ENCODE results near the gene GLT6D1. TPM values are rescaled to one million over a fixed set of nuclear protein-coding genes. Genes with fewer than 3 reads are reported as not detected.

GLT6D1 gene
- total RNA-seq, 4 donors from 2014 or later, result not detected

DNA sequence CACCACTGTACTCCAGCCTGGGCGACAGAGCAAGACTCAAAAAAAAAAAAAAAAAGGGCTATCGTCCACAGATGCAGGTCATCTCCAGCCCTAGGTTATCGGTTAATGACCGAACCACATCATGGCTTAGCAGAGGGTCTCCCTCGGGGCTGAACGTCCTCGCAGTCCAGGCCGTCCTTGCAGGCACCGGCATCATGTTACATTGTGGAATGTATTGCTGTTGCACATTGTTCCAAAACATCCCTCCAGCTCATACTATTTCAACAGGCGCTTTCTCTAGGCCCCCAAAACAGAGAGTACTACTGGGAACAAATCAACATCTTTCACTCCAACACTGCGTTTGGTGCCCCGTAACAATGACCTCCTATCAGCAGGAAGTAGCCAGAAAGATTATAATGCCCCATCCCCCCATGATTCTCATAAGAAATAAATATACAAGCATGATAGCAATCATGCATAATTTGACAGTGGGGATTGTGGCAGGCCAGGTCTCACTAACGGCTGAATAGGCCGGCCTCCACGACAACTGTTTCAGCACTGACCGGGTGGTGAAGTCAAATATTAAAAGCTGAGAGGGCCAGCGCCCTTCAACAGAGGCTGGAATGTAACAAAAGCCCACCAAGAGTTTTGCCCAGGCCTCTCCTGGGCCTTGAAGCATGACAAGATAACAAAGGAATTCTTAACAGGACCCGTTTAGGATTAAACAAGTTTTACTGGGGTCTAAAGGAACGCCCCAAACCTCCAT lies 22.6 kb upstream of the GLT6D1 start:
- H3K9me3 ChIP-seq, result no peaks in the 10 kb centered on the region
- 64 to 70% methylated on average over 5 to 19 of the region's 19 CpGs for WGBS, 2 donors (ENCODE audit: low coverage in 1 of 2)
- no peaks in the 10 kb centered on the region for H3K36me3 ChIP-seq
- DNase-seq, result no peak
- TF ChIP-seq, protein P1, sequence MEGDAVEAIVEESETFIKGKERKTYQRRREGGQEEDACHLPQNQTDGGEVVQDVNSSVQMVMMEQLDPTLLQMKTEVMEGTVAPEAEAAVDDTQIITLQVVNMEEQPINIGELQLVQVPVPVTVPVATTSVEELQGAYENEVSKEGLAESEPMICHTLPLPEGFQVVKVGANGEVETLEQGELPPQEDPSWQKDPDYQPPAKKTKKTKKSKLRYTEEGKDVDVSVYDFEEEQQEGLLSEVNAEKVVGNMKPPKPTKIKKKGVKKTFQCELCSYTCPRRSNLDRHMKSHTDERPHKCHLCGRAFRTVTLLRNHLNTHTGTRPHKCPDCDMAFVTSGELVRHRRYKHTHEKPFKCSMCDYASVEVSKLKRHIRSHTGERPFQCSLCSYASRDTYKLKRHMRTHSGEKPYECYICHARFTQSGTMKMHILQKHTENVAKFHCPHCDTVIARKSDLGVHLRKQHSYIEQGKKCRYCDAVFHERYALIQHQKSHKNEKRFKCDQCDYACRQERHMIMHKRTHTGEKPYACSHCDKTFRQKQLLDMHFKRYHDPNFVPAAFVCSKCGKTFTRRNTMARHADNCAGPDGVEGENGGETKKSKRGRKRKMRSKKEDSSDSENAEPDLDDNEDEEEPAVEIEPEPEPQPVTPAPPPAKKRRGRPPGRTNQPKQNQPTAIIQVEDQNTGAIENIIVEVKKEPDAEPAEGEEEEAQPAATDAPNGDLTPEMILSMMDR (IDR thresholded peaks at IDR 0.05), result no peak
- TF ChIP-seq POLR2AphosphoS5 (IDR thresholded peaks at IDR 0.05), result no peak
- no peak for TF ChIP-seq POLR2A (IDR thresholded peaks at IDR 0.05)
- no peak for TF ChIP-seq EP300 (IDR thresholded peaks at IDR 0.05; ENCODE audit: low read depth)
- no peaks in the 10 kb centered on the region for H3K4me1 ChIP-seq
- in situ Hi-C loops (cut with MboI; ENCODE audit: low pct_ligation_motif_present in 1 of 4, low pct_unique_long_range_greater_than_20kb in 1 of 4, low sequenced_read_pairs in 3 of 4) (no loop called here), intact Hi-C loops (cut with DNase I; ENCODE audit: low total_unique reads) (loop anchor here (5.0 kb wide), 1 partner anchor 965 kb away; no protein-coding TSS in a partner anchor)
- H3K27me3 ChIP-seq, result peaks cover 5% of the 10 kb centered on the region
- no peak overlapping the region for H3K27ac ChIP-seq
- H3K4me3 ChIP-seq, result no peak overlapping the region

DNA sequence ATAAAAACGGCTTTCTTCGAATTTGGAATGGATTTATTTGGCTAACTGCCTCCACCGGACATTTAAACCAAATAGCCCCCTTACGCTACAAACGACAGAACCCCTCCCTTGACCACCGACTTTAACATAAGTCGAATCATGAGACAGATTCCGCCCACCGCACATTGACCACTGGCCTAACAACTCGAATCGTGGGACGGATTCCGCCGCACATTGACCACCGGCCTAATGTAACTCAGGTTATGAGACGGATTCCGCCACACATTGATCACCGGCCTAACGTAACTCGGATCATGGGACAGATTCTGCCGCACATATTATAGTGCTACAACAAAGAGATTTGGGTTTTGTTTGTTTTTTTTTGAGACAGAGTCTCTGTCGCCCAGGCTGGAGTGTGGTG lies 21.1 kb upstream of the GLT6D1 start:
- Histone ChIP-seq H3K4me1 (no peaks in the 10 kb centered on the region), H3K36me3 (no peaks in the 10 kb centered on the region), H3K27me3 (peaks cover 5% of the 10 kb centered on the region), H3K4me3 (no peak overlapping the region), H3K27ac (no peak overlapping the region), H3K9me3 (no peaks in the 10 kb centered on the region)
- TF ChIP-seq, protein P1 (IDR thresholded peaks at IDR 0.05), result no peak
- TF ChIP-seq POLR2AphosphoS5 (IDR thresholded peaks at IDR 0.05) (no peak), POLR2A (IDR thresholded peaks at IDR 0.05) (no peak), EP300 (IDR thresholded peaks at IDR 0.05; ENCODE audit: low read depth) (no peak)
- WGBS, 2 donors (ENCODE audit: low coverage in 1 of 2), result 93% methylated on average over 22 of the region's 22 CpGs; no CpG with 5 or more reads in 1 of the 2 donors
- in situ Hi-C loops (cut with MboI; ENCODE audit: low pct_ligation_motif_present in 1 of 4, low pct_unique_long_range_greater_than_20kb in 1 of 4, low sequenced_read_pairs in 3 of 4) (no loop called here), intact Hi-C loops (cut with DNase I; ENCODE audit: low total_unique reads) (loop anchor here (5.0 kb wide), 1 partner anchor 967 kb away; no protein-coding TSS in a partner anchor)
- DNase-seq, result no peak

DNA sequence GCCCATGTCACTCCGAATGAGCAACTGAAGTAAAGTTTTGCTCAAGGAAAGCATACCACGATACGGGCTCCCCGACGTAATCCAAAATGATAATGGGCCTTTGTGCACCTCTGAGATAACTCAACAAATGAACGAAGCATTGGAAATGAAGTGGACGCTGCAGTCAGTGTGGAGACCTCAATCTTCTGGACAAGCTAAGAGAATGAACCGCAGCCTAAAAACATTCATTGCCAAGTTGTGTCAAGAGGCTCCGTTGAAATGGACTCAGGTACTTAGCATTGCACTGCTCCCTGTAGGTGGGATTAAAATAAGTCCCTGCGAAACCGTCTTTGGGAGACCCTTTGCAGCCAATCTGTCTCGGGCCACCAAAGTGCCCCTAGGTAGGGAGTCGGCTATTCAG lies 19.9 kb upstream of the GLT6D1 start:
- peaks cover 5% of the 10 kb centered on the region for H3K27me3 ChIP-seq
- WGBS, 2 donors (ENCODE audit: low coverage in 1 of 2), result 74 to 93% methylated on average over 7 to 13 of the region's 13 CpGs
- H3K9me3 ChIP-seq, result no peaks in the 10 kb centered on the region
- no peak for DNase-seq
- in situ Hi-C loops (cut with MboI; ENCODE audit: low pct_ligation_motif_present in 1 of 4, low pct_unique_long_range_greater_than_20kb in 1 of 4, low sequenced_read_pairs in 3 of 4), result no loop called here
- no peak overlapping the region for H3K4me3 ChIP-seq
- H3K27ac ChIP-seq, result no peak overlapping the region
- H3K36me3 ChIP-seq, result no peaks in the 10 kb centered on the region
- intact Hi-C loops (cut with DNase I; ENCODE audit: low total_unique reads), result no loop called here
- H3K4me1 ChIP-seq, result no peaks in the 10 kb centered on the region
- TF ChIP-seq POLR2A (IDR thresholded peaks at IDR 0.05) (no peak), POLR2AphosphoS5 (IDR thresholded peaks at IDR 0.05) (no peak), EP300 (IDR thresholded peaks at IDR 0.05; ENCODE audit: low read depth) (no peak)
- TF ChIP-seq, protein P1 (IDR thresholded peaks at IDR 0.05), result no peak

DNA sequence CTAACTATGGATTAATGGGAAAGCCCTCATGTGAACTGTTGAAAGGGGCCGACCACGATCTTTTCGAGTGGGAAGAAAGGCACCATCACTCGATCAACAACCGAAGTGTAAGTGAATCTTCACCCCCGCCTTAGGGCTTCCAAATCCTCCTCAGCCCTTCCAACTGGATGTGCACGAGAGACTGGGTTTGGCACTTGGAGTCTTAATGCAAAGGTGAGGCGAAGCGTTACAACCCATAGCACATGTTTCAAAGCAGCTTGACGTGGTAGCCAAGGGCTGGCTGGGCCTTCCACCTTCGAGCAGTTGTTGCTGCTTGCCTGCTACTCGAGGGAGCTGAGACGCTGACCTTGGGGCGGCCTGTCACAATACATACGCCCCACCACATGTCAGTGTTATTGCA lies 18.1 kb upstream of the GLT6D1 start:
- Histone ChIP-seq H3K4me1 (no peaks in the 10 kb centered on the region), H3K27ac (no peak overlapping the region), H3K9me3 (no peaks in the 10 kb centered on the region), H3K27me3 (no peaks in the 10 kb centered on the region), H3K4me3 (no peak overlapping the region), H3K36me3 (no peaks in the 10 kb centered on the region)
- TF ChIP-seq POLR2AphosphoS5 (IDR thresholded peaks at IDR 0.05), result no peak
- TF ChIP-seq, protein P1 (IDR thresholded peaks at IDR 0.05), result no peak
- no peak for TF ChIP-seq EP300 (IDR thresholded peaks at IDR 0.05; ENCODE audit: low read depth)
- TF ChIP-seq POLR2A (IDR thresholded peaks at IDR 0.05), result no peak
- DNase-seq, result no peak
- in situ Hi-C loops (cut with MboI; ENCODE audit: low pct_ligation_motif_present in 1 of 4, low pct_unique_long_range_greater_than_20kb in 1 of 4, low sequenced_read_pairs in 3 of 4) (no loop called here), intact Hi-C loops (cut with DNase I; ENCODE audit: low total_unique reads) (no loop called here)
- WGBS, 2 donors (ENCODE audit: low coverage in 1 of 2), result 87 to 95% methylated on average over 4 to 15 of the region's 15 CpGs

All from transverse colon (tissue), 4 donors.